H1 (cell line): Measurements from ENCODE around the gene ATG2B. TPM values are rescaled to one million over a fixed set of nuclear protein-coding genes. Genes with fewer than 3 reads are reported as not detected.

Source experiments
- CTCF ChIA-PET: fragments of 300-600 bp; sonication (Branson Sonifier 250); formaldehyde crosslinking; loops from one replicate; lab custom pipeline; 2021; ENCODE audit not compliant: partially characterized antibody; lab: Charles Lee
- POLR2A ChIA-PET: fragments of 300-600 bp; sonication (Branson Sonifier 250); formaldehyde crosslinking; loops from one replicate; lab custom pipeline; 2021; ENCODE audit warnings: inconsistent platforms; ENCODE audit not compliant: partially characterized antibody; lab: Charles Lee
- DNase-seq, 2 experiments: peaks; one replicate each; pipeline versions ENCODE4 v3.0.0 to v3.0.0-alpha.2; 2010 to 2022; ENCODE audit warnings: low spot score in 2 of 2, low read depth in 1 of 2, mixed read lengths in 1 of 2
- FAIRE-seq: peaks from 2 replicates; lab custom pipeline; 2011; peaks lifted over from hg19 to GRCh38; lab: Jason Lieb, UNC
- H2AFZ ChIP-seq: 2 replicates; pipeline ENCODE4 v1.8.1; 2012; ENCODE audit warnings: low read length, inconsistent platforms
- H2AK5ac ChIP-seq: 2 replicates; pipeline ENCODE4 v1.6.1; 2013; ENCODE audit warnings: low read depth, low read length
- H2BK120ac ChIP-seq: replicated peaks from 2 replicates; pipeline ENCODE3; 2013; ENCODE audit warnings: low read depth, low read length, inconsistent platforms
- H2BK12ac ChIP-seq: 2 replicates; pipeline ENCODE4 v1.6.1; 2013; ENCODE audit warnings: low read depth, low read length
- H2BK15ac ChIP-seq: 2 replicates; pipeline ENCODE4 v1.6.1; 2013; ENCODE audit warnings: low read length
- H2BK20ac ChIP-seq: 2 replicates; pipeline ENCODE4 v1.6.1; 2013; ENCODE audit warnings: low read length
- H2BK5ac ChIP-seq: 2 replicates; pipeline ENCODE4 v1.6.1; 2013; ENCODE audit warnings: low read depth, low read length
- H3K14ac ChIP-seq: 2 replicates; pipeline ENCODE4 v1.6.1; 2013; ENCODE audit warnings: inconsistent platforms; ENCODE audit not compliant: insufficient read length
- H3K18ac ChIP-seq: 2 replicates; pipeline ENCODE4 v1.6.1; 2013; ENCODE audit warnings: low read length; ENCODE audit errors: extremely low read depth
- H3K23ac ChIP-seq: 2 replicates; pipeline ENCODE4 v1.6.1; 2013; ENCODE audit warnings: inconsistent platforms; ENCODE audit not compliant: insufficient read length
- H3K23me2 ChIP-seq: 2 replicates; pipeline ENCODE4 v1.6.1; 2013; ENCODE audit warnings: low read depth, low read length
- H3K27ac ChIP-seq: 2 replicates; pipeline ENCODE4 v1.6.1; 2011; ENCODE audit warnings: low read depth, low read length, inconsistent platforms
- H3K27me3 ChIP-seq, 4 experiments: replicated peaks in 1 of 4; 1 replicate in 1 of 4; 2 replicates in 3 of 4; pipeline versions ENCODE4 v1.6.1 to v1.8.1; 2011 to 2013; ENCODE audit warnings: low read length in 3 of 4, mild to moderate bottlenecking in 3 of 4, inconsistent platforms in 2 of 4, mixed read lengths in 2 of 4, moderate library complexity in 1 of 4; ENCODE audit not compliant: control insufficient read depth in 3 of 4, insufficient read depth in 3 of 4; ENCODE audit errors: extremely low read depth in 1 of 4
- H3K36me3 ChIP-seq, 4 experiments: 2 replicates each; pipeline versions ENCODE4 v1.6.1 to v1.8.1; 2011 to 2013; ENCODE audit warnings: mild to moderate bottlenecking in 4 of 4, low read length in 3 of 4, moderate library complexity in 2 of 4, control low read depth in 1 of 4, inconsistent platforms in 1 of 4; ENCODE audit not compliant: insufficient read depth in 4 of 4, control insufficient read depth in 2 of 4
- H3K4ac ChIP-seq: replicated peaks from 2 replicates; pipeline ENCODE3; 2013; ENCODE audit warnings: low read length, low read depth, mixed read lengths, inconsistent platforms; ENCODE audit not compliant: insufficient read length
- H3K4me1 ChIP-seq, 4 experiments: replicated peaks in 1 of 4; 1 replicate in 1 of 4; 2 replicates in 3 of 4; pipeline versions ENCODE4 v1.6.1 to v1.8.1; 2011 to 2013; ENCODE audit warnings: low read length in 3 of 4, inconsistent platforms in 2 of 4, mixed read lengths in 1 of 4; ENCODE audit not compliant: insufficient read depth in 4 of 4, control insufficient read depth in 3 of 4
- H3K4me2 ChIP-seq, 2 experiments: 2 replicates each; pipeline versions ENCODE4 v1.6.1 to v1.8.1; 2011 to 2013; ENCODE audit warnings: low read depth in 2 of 2, low read length in 2 of 2, control low read depth in 1 of 2, inconsistent platforms in 1 of 2, mild to moderate bottlenecking in 1 of 2; ENCODE audit not compliant: insufficient read depth in 1 of 2
- H3K4me3 ChIP-seq, 4 experiments: fragments of 200-600, 300-600 bp in 1 of 4; sonication (generic), shearing (Covaris generic), sonication (Bioruptor Twin) in 1 of 4; 2 replicates each; pipeline versions ENCODE4 v1.5.1 to v1.8.1; 2011 to 2016; ENCODE audit warnings: low read length in 4 of 4, low read depth in 3 of 4, control low read depth in 2 of 4, inconsistent platforms in 2 of 4, mild to moderate bottlenecking in 2 of 4, mixed read lengths in 1 of 4, moderate library complexity in 1 of 4; ENCODE audit not compliant: insufficient read depth in 2 of 4; ENCODE audit errors: extremely low read depth in 1 of 4
- H3K56ac ChIP-seq: replicated peaks from 2 replicates; pipeline ENCODE3; 2013; ENCODE audit warnings: low read depth, mild to moderate bottlenecking, mixed read lengths, low read length, inconsistent platforms; ENCODE audit not compliant: insufficient read length
- H3K79me1 ChIP-seq: 2 replicates; pipeline ENCODE4 v1.6.1; 2013; ENCODE audit warnings: low read depth, low read length, control low read depth
- H3K79me2 ChIP-seq, 2 experiments: 2 replicates each; pipeline versions ENCODE4 v1.6.1 to v1.8.1; 2012 to 2013; ENCODE audit warnings: low read length in 2 of 2, mild to moderate bottlenecking in 2 of 2, inconsistent platforms in 1 of 2; ENCODE audit not compliant: insufficient read depth in 2 of 2, control insufficient read depth in 1 of 2
- H3K9ac ChIP-seq, 4 experiments: replicated peaks in 1 of 4; 1 replicate in 1 of 4; 2 replicates in 3 of 4; pipeline versions ENCODE4 v1.6.1 to v1.8.1; 2011 to 2013; ENCODE audit warnings: low read depth in 3 of 4, low read length in 3 of 4, control low read depth in 2 of 4, mild to moderate bottlenecking in 2 of 4, moderate library complexity in 2 of 4, inconsistent platforms in 1 of 4; ENCODE audit errors: extremely low read depth in 1 of 4
- H3K9me3 ChIP-seq, 2 experiments: 2 replicates each; pipeline versions ENCODE4 v1.6.1 to v1.8.1; 2012 to 2013; ENCODE audit warnings: mild to moderate bottlenecking in 2 of 2, moderate library complexity in 2 of 2, control low read depth in 1 of 2, inconsistent platforms in 1 of 2, low read depth in 1 of 2, low read length in 1 of 2, mixed read lengths in 1 of 2; ENCODE audit not compliant: insufficient read depth in 2 of 2
- H4K20me1 ChIP-seq, 2 experiments: replicated peaks in 1 of 2; 2 replicates each; pipeline versions ENCODE3 to v1.8.1; 2011 to 2013; ENCODE audit warnings: inconsistent platforms in 2 of 2, low read length in 2 of 2, mild to moderate bottlenecking in 1 of 2; ENCODE audit not compliant: insufficient read depth in 2 of 2, control insufficient read depth in 1 of 2
- H4K5ac ChIP-seq: 2 replicates; pipeline ENCODE4 v1.6.1; 2013; ENCODE audit warnings: low read length, low read depth, mixed read lengths, inconsistent platforms; ENCODE audit not compliant: insufficient read length
- H4K8ac ChIP-seq: 2 replicates; pipeline ENCODE4 v1.8.0; 2013; ENCODE audit warnings: mild to moderate bottlenecking, moderate library complexity, low read length, inconsistent platforms; ENCODE audit not compliant: insufficient read depth; ENCODE audit errors: extremely low read depth
- H4K91ac ChIP-seq: replicated peaks from 2 replicates; pipeline ENCODE3; 2013; ENCODE audit warnings: low read length, mixed read lengths, inconsistent platforms; ENCODE audit not compliant: insufficient read length
- CHD1 ChIP-seq: IDR thresholded peaks from 2 replicates; pipeline ENCODE4 v1.6.1; 2012; ENCODE audit warnings: low read depth, low read length, improper control_type of control experiment
- HDAC6 ChIP-seq: IDR thresholded peaks from one replicate; pipeline ENCODE4 v1.7.1; 2012; ENCODE audit warnings: low read depth, mild to moderate bottlenecking, inconsistent platforms, low read length, moderate library complexity
- RFX5 ChIP-seq: IDR thresholded peaks from 2 replicates; pipeline ENCODE4 v1.6.1; 2011; ENCODE audit warnings: low read depth, low read length, improper control_type of control experiment, borderline replicate concordance
- SAP30 ChIP-seq: fragments of 300-600 bp; sonication (generic); IDR thresholded peaks from 2 replicates; pipeline ENCODE4 v1.7.1; 2012; ENCODE audit warnings: low read length, moderate library complexity, mild to moderate bottlenecking, inconsistent platforms; ENCODE audit not compliant: insufficient read depth, insufficient replicate concordance
- SUZ12 ChIP-seq: fragments of 200-600 bp; sonication (generic); IDR thresholded peaks from 2 replicates; pipeline ENCODE4 v1.6.1; 2012; ENCODE audit warnings: mild to moderate bottlenecking, inconsistent platforms, low read length, moderate library complexity, mixed read lengths
- polyA plus RNA-seq, 7 experiments: library from polyadenylated mRNA; depleted of rRNA in 3 of 7; stranded (reverse) in 5 of 7; unstranded in 2 of 7; fragments of >200 nt in 5 of 7; fragments of 200-250 nt in 2 of 7; gene quantifications; 1 replicate in 5 of 7; 2 replicates in 1 of 7; 4 replicates in 1 of 7; pipeline versions ENCODE4 v1.2.1 to v1.2.3, GENCODE V29; 2011 to 2013; ENCODE audit warnings: missing spikeins in 2 of 7, mixed read lengths in 2 of 7
- total RNA-seq: library from RNA; stranded (reverse); fragmentation: NEBNext Ultra II Directional; extraction: Animal tissue kit (Norgen Biotek cat#: 25700); gene quantifications from 2 replicates; pipeline ENCODE4 v1.2.1, GENCODE V29; 2021

Gene ATG2B
- total and polyA plus RNA-seq, 2 of the 8 experiments (the other 6 are each of a cell fraction or from before 2014, with no cell fraction given): 4.6 to 14.4 TPM

DNA sequence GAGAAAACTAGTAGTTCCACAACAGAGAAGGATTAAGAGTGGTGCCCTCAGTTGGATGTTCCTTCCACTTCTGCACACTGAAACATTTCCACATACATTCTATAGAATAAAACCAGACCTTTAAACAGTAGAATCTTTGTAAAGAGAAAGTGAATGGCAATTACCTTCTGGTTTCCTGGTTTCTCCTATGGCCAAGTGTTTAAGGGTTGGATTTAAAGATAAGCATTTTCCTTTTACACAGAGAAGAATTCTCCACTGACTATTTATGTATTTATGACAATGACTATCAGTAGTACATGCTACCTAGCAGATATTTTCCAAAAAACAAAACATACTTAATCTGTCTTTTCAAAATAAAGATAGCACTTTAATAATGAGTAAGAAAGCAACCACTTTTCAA is 3.2 kb downstream of the ATG2B start:
- H3K9me3 ChIP-seq: no peaks in the 10 kb centered on the region
- H3K27ac ChIP-seq: no peak overlapping the region
- H3K18ac ChIP-seq: no peak overlapping the region
- POLR2A ChIA-PET: no interaction called here
- no peak overlapping the region; a peak in 1 of 4 replicates for H3K4me2 ChIP-seq
- no peaks in the 10 kb centered on the region for H3K27me3 ChIP-seq
- peaks cover 8% of the 10 kb centered on the region for H3K79me1 ChIP-seq
- no peak overlapping the region for H4K5ac ChIP-seq
- H2BK20ac ChIP-seq: no peak overlapping the region
- H3K23ac ChIP-seq: no peak overlapping the region
- peaks cover 11% of the 10 kb centered on the region for H3K23me2 ChIP-seq
- no peak overlapping the region for H2BK120ac ChIP-seq
- no peak overlapping the region for H2AK5ac ChIP-seq
- TF ChIP-seq HDAC6: no peak
- no peak for TF ChIP-seq CHD1
- TF ChIP-seq SUZ12: no peak
- no peak for TF ChIP-seq RFX5
- TF ChIP-seq SAP30: no peak
- H2BK5ac ChIP-seq: no peak overlapping the region
- no peaks in the 10 kb centered on the region for H3K36me3 ChIP-seq
- no peak for FAIRE-seq
- H3K56ac ChIP-seq: no peak overlapping the region
- no peak overlapping the region for H2BK12ac ChIP-seq
- no peak overlapping the region for H3K4ac ChIP-seq
- no peak overlapping the region for H3K4me3 ChIP-seq
- no peak for DNase-seq
- peaks cover 0 to 10% of the 10 kb centered on the region in 2 experiments for H4K20me1 ChIP-seq
- CTCF ChIA-PET: no interaction called here
- no peak overlapping the region for H3K14ac ChIP-seq
- H2BK15ac ChIP-seq: no peak overlapping the region
- H3K79me2 ChIP-seq: peaks cover 0 to 77% of the 10 kb centered on the region in 2 experiments; a peak in 3 of 4 replicates
- no peak overlapping the region for H4K8ac ChIP-seq
- H4K91ac ChIP-seq: no peak overlapping the region
- H3K4me1 ChIP-seq: peaks cover 0 to 10% (median 3%) of the 10 kb centered on the region in 4 experiments; a peak in 6 of 7 replicates
- H3K9ac ChIP-seq: no peak overlapping the region
- no peak overlapping the region for H2AFZ ChIP-seq
